HG02840 (cell line): Measurements from ENCODE around the gene CSTF3.
"Not testable (repeated sequence)": the region's sequence is repeated elsewhere in the genome, so short reads cannot be mapped to it uniquely, and the experiment has no call there.

Experiments used
- ATAC-seq: cut with Tn5 transposase; IDR thresholded peaks from one replicate; pipeline ENCODE4 v1.9.1; 2021; ENCODE audit warnings: mild to moderate bottlenecking, moderate library complexity, moderate number of reproducible peaks; ENCODE audit not compliant: unreplicated experiment, low FRiP score

The CSTF3 gene

GRCh38 chr11:33094157-33094556 lies 67.1 kb downstream of the CSTF3 start:
- ATAC-seq = no peak

DNA sequence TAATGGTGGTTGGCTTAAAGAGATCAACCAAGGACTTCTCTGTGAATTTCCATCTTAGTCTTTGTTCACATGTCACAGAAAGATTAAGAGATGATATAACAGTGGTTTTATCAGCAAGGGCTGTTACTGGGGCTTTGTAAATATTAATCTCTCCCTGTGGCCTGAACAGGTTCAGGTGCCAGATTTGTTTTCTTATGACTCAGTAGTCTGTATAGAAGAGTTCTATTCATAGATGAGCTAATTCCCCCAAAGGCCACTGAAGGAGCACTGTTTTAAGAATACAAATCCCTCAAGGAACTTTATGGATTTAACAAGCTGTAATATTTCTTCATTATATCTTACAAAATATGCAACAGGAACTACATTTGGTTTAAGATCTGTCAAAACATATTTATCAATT lies 71.5 kb downstream of the CSTF3 start:
- ATAC-seq = no peak

DNA sequence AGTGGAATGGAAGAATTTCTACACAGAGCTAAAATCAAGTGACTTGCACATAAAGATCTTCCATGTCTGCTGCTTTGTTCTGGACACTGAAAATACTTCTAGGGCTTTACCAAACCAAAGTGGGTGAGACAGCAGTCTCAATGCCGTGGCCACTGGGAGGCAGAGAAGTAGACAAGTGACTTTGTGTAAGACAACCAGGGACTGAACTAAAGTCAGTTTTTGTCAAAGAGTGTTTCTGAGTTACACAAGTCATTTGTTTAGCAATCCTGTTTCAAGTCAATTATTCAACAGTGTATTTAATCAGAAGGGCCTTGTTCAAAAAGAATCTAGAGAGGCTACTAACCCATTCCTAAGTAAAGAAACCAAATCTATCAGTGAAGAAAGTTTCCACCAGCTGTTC lies 75.3 kb downstream of the CSTF3 start:
- no peak for ATAC-seq

- ATAC-seq = no peak
Measured at GRCh38 chr11:33083918-33084317, 77.4 kb downstream of the CSTF3 start.

DNA sequence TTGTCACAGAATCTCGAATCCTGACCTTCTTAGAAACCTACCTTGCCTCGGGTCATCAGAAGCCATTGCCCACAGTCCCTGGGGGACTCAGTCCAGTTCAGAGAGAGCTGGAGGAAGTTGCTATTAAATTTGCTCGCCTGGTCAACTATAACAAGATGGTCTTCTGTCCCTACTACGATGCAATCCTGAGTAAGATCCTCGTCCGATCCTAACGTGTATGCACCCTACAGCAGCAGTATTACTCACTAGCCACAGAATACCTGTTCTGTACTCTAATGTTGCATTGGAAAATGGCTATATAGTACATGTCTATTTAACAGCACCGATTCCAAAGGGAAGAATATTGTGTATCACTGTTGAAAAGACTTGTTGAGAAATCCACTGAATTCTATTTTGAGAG lies 88.8 kb downstream of the CSTF3 start:
- ATAC-seq = no peak

DNA sequence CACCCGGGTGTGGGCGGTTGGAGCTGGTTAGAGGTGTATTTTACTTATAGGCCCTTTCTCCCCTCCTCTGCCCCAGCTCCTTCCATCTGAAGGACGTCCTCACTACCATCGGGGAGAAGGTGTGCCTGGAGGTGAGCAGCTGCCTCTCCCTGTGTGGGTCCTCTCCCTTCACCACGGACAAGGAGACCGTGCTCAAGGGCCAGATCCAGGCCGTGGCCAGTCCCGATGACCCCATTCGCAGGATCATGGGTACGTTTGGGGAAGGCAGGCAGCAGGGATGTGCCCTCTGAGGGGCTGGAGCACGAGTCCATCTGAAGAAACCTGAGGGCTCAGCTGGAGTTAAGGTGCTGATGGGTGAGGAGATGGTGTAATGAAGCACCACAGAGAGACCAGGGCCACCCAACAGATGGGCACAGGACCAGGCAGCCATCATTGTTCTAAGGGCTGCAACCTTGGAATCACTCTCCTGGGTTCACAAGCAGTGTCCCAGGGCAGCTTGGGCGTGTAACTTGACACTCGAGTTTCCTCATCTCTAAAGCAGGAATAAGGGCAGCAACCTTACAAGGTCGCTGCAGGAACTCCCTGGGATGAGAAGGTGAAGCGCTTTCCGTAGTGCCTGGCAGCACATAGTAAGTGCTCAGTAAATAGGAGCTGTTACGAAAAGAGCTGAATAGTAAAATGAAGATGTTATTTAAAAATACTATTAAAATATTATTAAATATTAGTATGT lies 92.5 kb downstream of the CSTF3 start:
- no peak for ATAC-seq

- ATAC-seq = no peak
Measured at GRCh38 chr11:33067294-33067693, 94.0 kb downstream of the CSTF3 start.

- ATAC-seq = no peak
Measured at GRCh38 chr11:33065445-33066178, 95.7 kb downstream of the CSTF3 start.

- ATAC-seq = no peak
Measured at GRCh38 chr11:33064866-33065265, 96.4 kb downstream of the CSTF3 start.

DNA sequence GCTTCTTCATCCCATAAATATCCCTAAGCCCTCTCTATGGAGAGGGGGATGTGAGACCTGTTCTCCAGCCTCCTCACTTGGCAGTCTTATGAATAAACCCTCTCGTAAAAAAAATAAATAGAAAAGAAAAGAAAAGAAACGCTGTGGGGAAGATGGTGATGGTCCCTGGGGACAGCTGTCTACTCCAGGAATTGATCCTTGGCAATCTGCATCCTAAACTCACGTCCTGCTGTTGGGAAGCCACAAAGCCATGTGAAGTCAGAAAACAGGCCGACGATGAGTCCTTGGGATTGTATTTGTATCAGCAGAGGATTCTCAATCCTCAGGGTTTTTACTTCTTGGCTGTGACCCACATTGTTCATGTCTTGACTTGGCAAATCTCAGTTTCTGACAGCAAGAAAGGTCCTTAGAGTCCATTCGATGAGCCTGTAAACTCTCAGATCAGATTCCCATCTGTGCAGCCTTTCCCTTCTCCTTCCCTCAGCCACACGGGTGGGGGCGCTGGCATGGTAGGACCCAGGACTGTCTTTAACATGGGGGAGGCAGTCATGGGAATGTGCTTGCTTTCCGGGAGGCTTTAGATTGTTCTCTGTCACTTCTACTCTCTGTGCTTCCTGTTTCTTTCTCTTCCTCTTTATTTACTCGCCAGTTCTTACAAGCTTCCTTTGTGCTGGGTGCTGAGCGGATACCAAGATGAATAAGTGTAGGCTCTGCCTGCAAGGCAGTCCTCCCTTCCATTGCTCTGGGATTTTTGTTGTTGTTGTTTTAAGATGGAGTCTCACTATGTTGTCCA lies 97.1 kb downstream of the CSTF3 start:
- ATAC-seq = no peak

DNA sequence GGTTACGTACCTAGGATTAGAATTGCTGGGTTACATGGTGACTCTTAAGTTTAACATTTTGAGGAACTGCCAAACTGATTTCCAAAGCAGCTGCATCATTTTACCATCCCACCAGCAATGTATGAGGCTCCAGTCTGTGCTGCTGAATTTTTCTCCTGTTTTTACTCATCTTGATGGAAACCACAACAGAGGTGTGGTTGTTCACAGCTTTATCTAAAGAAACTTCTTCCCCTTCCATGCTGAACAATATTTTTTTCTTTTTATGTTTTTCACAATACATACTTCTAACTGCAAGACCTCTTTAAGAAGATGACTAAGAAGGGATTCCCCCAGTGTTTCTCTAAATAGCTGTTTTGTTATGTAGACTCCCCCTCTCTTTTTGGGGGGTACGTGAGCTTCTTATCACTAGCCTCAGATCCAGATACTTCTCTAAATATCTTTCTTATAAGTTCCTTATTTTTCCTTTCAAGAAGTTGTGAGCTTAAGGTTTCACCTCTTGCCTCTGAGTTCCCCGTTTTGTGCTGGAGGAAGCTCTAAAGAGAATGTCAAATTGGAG lies 97.9 kb downstream of the CSTF3 start:
- no peak for ATAC-seq

DNA sequence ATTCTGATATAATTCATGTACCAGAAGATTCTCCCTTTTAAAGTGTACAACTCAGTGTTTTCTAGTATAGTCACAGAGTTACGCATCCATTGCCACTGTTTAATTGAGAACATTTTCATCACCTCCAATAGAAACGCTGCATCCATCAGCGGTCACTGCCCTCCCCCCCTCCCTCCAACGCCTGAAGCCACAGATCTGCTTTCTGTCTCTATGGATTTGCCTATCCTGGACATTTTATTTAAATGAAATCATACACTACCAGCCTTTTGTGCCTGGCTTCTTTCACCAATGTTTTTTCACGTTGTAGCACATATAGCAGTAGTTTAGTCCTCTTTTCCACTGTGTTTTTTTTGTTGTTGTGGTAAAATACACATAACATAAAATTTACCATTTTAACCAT lies 99.1 kb downstream of the CSTF3 start:
- ATAC-seq = no peak

DNA sequence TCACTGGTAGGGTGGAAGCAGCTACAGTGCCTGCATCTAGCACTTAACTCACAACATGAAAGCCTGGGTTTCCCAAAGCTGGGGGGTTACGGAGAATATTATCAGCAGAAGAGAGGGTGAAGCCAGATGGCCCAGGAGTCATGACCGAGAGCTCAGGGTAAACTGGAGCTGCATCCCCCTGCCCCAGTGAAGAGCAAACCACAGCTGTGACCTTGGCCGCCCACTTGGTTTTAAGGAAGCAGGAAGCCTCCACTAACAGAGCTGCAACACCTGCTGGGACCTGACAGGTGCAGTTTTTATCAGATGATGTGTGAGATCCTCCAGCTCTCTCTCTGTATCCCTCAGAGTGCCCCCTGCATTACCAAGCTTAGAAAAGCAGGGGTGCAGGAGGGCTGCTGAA lies 101.0 kb downstream of the CSTF3 start:
- ATAC-seq = no peak

DNA sequence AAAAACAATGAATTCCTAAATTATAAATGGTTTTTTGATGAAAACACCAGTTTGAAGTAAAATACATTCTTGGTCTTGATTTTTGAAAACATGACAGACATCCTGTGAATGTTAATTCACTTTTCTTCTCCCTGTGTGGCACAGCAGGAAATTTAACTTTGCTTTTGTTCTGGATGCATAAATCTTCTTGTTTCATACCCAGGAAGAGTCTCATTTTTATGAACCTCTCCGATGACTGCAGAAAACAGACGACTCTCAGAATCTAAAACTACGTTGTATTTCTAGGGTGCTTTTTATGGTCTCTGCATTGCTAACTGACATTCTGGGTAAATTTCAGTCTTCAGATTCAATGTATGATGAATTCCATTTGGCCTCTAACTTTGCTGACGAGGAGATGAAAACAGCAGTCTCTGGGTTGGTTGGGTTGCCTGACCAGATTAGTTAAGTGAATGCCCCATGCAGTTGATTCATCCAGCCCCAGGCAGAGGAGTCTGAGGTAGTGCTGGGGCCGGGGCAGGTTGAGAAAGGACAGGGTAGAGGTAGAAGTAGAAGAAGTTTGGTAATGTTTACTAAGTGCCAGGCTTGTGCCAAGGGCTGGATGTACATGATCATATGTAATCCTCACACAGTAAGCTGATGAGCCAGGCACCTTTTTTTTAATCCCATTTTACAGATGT lies 101.8 kb downstream of the CSTF3 start:
- ATAC-seq = no peak

GRCh38 chr11:33057284-33057683 lies 104.0 kb downstream of the CSTF3 start:
- no peak for ATAC-seq

DNA sequence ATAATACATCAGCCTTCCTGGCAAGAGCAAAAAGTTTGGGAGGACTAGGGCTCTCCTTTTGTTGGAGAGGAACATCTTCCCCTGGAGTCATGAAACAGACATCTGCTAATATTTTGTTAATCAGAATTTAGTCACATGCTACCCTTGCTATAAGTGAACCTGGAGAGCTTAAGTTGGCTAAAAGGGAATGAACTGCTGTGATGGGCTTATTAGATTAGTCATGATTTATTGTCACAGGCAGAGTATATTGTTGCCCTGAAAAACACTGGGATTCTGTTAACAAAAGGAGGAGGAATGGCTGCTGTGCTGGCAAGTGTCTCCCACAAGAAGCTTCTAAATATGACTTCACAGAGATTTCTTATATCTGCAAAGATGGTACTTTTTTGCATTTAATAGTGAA lies 105.9 kb downstream of the CSTF3 start:
- ATAC-seq = no peak

DNA sequence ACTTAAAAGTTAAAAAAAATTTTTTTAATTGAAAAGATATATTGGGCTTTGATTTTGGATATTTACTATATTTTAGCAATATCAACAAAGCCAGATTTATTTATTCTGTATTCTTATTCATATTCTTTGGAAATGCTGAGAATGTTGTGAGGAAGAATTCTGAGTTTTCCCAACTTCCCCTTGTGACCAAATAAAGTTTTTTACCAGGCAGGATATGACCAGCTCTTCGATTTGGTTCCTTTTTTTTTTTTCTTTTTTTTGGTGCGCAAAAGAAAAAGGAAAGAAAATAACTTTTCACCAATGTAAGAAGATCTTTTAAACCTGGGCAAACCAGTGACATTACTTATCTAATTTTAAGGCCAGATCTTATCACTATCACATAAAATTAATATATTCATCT lies 109.0 kb downstream of the CSTF3 start:
- no peak for ATAC-seq

- not testable (repeated sequence) for ATAC-seq
Measured at GRCh38 chr11:33049565-33050408, 111.5 kb downstream of the CSTF3 start.

DNA sequence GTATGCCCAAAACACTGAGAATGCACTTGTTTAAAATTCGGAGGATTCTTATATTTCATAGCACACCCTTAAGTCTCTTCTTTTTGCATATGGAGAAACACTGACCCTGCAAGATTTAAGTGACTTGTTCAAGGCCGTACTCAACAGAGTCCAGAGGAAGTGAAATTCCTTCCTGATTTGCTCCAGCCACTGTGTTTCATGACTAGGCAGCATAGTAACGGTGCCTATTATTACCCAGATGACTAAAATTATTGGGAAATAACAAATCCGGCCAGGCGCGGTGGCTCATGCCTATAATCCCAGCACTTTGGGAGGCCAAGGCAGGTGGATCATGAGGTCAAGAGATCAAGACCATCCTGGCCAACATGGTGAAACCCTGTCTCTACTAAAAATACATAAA lies 112.6 kb downstream of the CSTF3 start:
- ATAC-seq = not testable (repeated sequence)
